T-helper 2 cell treated with Interferon-gamma antibody and Interleukin-4, amounts not matched to agents 5 μg/mL and 100 μg/mL, for 36 hours (primary cell): ENCODE results near the gene KIF18B.

Experiments used
- DNase-seq: peaks from one replicate; pipeline ENCODE4 v3.0.0; 2021; ENCODE audit warnings: low spot score
- H3K27ac Mint-ChIP-seq: one replicate; pipeline ENCODE4 v1.8.0; 2021; ENCODE audit warnings: mild to moderate bottlenecking, mixed read lengths
- H3K27me3 Mint-ChIP-seq: one replicate; pipeline ENCODE4 v1.8.0; 2021; ENCODE audit warnings: low read depth, mixed read lengths
- H3K36me3 Mint-ChIP-seq: one replicate; pipeline ENCODE4 v1.8.0; 2021; ENCODE audit warnings: low read depth, mixed read lengths
- H3K4me1 Mint-ChIP-seq: one replicate; pipeline ENCODE4 v1.8.0; 2021; ENCODE audit warnings: low read depth, mixed read lengths
- H3K4me3 Mint-ChIP-seq: one replicate; pipeline ENCODE4 v1.8.0; 2022; ENCODE audit warnings: mild to moderate bottlenecking, moderate library complexity, mixed read lengths
- H3K9me3 Mint-ChIP-seq: one replicate; pipeline ENCODE4 v1.8.0; 2021; ENCODE audit warnings: mixed read lengths

Gene KIF18B

GRCh38 chr17:44884941-44885340, 62.6 kb downstream of the KIF18B start:
- Mint-ChIP-seq H3K9me3 (no peaks in the 10 kb centered on the region), H3K27me3 (no peaks in the 10 kb centered on the region), H3K36me3 (peaks cover 36% of the 10 kb centered on the region), H3K4me1 (no peaks in the 10 kb centered on the region), H3K27ac (no peak overlapping the region), H3K4me3 (no peak overlapping the region)
- DNase-seq, result no peak

- Mint-ChIP-seq H3K27ac (no peak overlapping the region), H3K9me3 (no peaks in the 10 kb centered on the region), H3K4me1 (no peaks in the 10 kb centered on the region), H3K27me3 (no peaks in the 10 kb centered on the region), H3K4me3 (no peak overlapping the region), H3K36me3 (peaks cover 56% of the 10 kb centered on the region)
- no peak for DNase-seq
Observed at GRCh38 chr17:44881145-44881544, 66.4 kb downstream of the KIF18B start.

GRCh38 chr17:44880062-44880461, 67.5 kb downstream of the KIF18B start:
- Mint-ChIP-seq H3K27me3 (no peaks in the 10 kb centered on the region), H3K36me3 (peaks cover 56% of the 10 kb centered on the region), H3K27ac (no peak overlapping the region), H3K9me3 (no peaks in the 10 kb centered on the region), H3K4me1 (no peaks in the 10 kb centered on the region), H3K4me3 (no peak overlapping the region)
- no peak for DNase-seq

- Mint-ChIP-seq H3K4me1 (no peaks in the 10 kb centered on the region), H3K27me3 (no peaks in the 10 kb centered on the region), H3K4me3 (no peak overlapping the region), H3K27ac (no peak overlapping the region), H3K36me3 (peaks cover 52% of the 10 kb centered on the region), H3K9me3 (no peaks in the 10 kb centered on the region)
- no peak for DNase-seq
Observed at GRCh38 chr17:44879376-44879775, 68.2 kb downstream of the KIF18B start.

- Mint-ChIP-seq H3K36me3 (peaks cover 54% of the 10 kb centered on the region), H3K4me1 (no peaks in the 10 kb centered on the region), H3K9me3 (no peaks in the 10 kb centered on the region), H3K27me3 (no peaks in the 10 kb centered on the region), H3K27ac (no peak overlapping the region), H3K4me3 (no peak overlapping the region)
- no peak for DNase-seq
Observed at GRCh38 chr17:44878627-44879221, 68.8 kb downstream of the KIF18B start.

GRCh38 chr17:44877121-44877520, 70.5 kb downstream of the KIF18B start:
- Mint-ChIP-seq H3K27ac (no peak overlapping the region), H3K4me3 (no peak overlapping the region), H3K4me1 (no peaks in the 10 kb centered on the region), H3K27me3 (no peaks in the 10 kb centered on the region), H3K36me3 (peaks cover 49% of the 10 kb centered on the region), H3K9me3 (no peaks in the 10 kb centered on the region)
- no peak for DNase-seq

GRCh38 chr17:44875761-44876160, 71.8 kb downstream of the KIF18B start:
- Mint-ChIP-seq H3K36me3 (peaks cover 53% of the 10 kb centered on the region), H3K4me3 (no peak overlapping the region), H3K9me3 (no peaks in the 10 kb centered on the region), H3K27me3 (no peaks in the 10 kb centered on the region), H3K4me1 (no peaks in the 10 kb centered on the region), H3K27ac (no peak overlapping the region)
- no peak for DNase-seq
